HG03460 (cell line): ENCODE measurements around the gene PCDH18.
"Not testable (repeated sequence)": the region's sequence is repeated elsewhere in the genome, so short reads cannot be mapped to it uniquely, and the experiment has no call there.

Experiments
- ATAC-seq: cut with Tn5 transposase; IDR thresholded peaks from one replicate; pipeline ENCODE4 v1.9.1; 2021; ENCODE audit not compliant: unreplicated experiment

The PCDH18 gene

GRCh38 chr4:137531986-137532868 is at the start of gene PCDH18:
Gene PCDH18, minus strand, starts transcription at chr4:137532494. Its CDS starts 406 bp downstream, at chr4:137532088.
- ATAC-seq: no peak

DNA sequence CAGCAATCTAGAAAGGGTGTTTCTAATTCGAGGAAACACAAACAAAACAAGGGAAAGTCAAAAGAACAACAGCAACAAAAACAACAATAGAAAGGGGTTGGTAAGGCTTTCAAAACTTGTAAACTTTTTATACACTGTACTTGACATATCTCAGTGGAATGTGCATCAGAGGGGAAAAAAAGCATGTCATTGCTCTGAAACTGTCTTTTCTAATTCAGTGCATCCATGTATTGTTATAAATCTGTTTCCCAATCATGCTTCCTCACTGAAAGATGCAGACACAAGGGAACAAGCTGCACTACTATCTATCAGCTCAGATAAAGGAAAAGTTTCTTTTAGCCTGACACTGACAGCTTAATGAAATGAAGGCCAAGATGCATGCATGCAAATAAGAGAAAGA is 44.2 kb upstream of the PCDH18 start:
- no peak for ATAC-seq

DNA sequence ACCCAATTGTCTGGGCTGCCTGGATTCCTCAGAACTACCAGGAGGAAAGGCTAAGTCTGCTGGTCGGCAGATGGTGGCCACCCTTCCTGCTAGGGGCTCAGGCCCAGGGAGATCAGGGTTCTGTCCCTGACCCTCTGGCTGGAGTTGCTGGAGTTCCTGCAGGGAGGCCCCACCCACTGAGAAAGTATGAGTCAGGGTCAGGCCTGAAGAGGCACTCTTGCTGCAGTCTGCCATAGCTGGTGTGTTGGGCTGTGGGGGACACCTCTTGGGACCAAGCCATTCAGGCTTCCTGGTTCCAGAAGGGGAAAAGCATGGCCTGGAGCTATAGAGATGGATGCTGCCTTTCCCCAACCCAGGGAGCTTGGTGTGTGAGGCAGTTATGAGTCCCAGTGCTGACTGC is 40.4 kb upstream of the PCDH18 start:
- ATAC-seq: no peak

- ATAC-seq: no peak
Measured at GRCh38 chr4:137572163-137572562, 39.9 kb upstream of the PCDH18 start.

- no peak for ATAC-seq
Measured at GRCh38 chr4:137559801-137560200, 27.5 kb upstream of the PCDH18 start.

- no peak for ATAC-seq
Measured at GRCh38 chr4:137558951-137559350, 26.7 kb upstream of the PCDH18 start.

DNA sequence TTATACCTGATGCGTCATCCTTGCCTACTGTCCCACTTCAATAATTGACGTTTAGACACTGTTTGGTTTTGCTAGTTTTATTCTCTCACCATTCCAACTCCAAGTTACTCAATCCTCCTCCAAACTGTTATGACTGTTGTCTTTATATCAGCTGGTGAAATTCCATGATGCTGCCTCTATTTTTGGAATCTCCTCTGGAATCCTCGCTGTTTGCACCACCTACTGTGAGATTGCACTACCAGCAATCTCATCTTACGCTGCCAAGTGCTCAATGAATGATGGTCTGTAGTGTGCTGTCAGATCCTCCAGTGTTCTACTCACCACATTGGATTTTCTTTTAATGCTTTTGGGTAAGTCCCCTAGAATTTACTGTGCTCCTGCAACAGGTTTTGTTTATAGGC is 13.2 kb upstream of the PCDH18 start:
- ATAC-seq: no peak

DNA sequence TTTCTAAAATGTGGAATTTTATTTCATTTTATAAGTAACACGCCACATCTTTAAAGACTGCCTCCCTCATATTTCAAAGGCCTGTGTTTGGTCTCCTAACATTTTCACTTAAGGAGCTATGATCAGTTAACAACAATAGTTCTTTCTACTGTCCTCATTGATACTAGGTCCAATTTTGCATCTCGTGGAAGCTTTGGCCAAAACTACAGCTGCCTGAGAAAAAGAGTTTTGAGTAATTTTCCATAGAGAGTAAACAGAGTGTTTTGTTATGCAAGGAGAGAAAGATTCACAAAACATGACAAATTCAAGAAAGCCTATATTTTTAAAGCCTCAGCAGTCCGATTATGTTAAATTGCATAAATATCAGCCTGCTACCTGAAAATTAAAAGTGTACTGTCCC is 11.4 kb upstream of the PCDH18 start:
- no peak for ATAC-seq

DNA sequence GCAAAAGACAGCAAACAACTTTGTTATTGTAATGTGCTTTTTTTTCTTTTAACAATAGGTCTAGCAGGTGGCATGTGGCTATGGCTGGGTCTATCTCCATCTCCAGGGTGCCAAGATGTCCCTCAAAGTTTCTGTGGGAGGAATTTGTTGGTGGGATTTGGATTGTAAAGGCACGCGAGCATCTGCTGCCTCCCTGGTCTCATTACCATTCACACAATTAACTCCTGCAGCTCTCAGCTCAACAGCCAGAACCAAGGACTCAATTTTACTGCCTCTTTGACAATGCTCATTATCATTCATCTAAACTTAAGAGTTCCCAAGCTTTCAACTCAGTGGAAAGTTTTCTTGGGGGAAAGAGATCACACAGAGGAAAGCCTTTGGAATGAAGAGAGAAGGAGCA is 10.9 kb upstream of the PCDH18 start:
- ATAC-seq: no peak

DNA sequence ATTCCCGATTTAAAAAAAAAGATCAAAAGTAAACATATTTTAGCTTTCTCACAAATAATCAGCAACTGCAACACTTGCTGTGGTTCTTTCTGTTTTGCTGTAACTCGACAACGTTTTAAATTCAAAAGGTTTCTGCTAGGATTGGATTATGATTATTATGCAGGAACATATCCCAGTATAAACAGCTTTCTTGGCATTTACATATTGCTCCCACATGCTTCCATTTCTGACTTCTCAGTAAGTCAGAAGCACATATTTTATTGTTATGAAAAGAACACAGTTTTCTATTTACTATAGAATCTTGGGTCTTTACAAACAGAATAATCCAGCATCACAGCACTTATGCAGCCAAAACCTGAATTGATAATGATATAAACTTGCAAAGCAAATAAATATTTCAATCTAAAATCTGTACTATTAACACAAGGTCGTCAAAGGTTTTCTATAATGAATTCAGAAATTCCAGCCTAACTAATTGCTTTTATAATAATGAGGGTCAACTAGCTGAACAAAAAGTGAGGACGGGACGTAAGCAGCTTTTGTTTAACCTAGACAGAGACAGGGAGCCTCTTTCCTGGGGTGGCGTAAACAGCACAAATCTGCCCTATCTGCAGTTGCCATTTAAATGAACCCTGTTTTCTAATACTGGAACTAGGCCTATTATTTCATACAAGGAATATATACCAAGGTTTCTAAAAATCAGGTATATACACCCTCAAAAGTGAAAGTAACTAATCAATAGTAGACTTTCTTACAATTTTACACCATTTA is 9.8 kb upstream of the PCDH18 start:
- no peak for ATAC-seq

GRCh38 chr4:137541181-137541580 is 8.9 kb upstream of the PCDH18 start:
- no peak for ATAC-seq

- no peak for ATAC-seq
Measured at GRCh38 chr4:137540356-137540755, 8.1 kb upstream of the PCDH18 start.

GRCh38 chr4:137538526-137538925 is 6.2 kb upstream of the PCDH18 start:
- ATAC-seq: no peak

DNA sequence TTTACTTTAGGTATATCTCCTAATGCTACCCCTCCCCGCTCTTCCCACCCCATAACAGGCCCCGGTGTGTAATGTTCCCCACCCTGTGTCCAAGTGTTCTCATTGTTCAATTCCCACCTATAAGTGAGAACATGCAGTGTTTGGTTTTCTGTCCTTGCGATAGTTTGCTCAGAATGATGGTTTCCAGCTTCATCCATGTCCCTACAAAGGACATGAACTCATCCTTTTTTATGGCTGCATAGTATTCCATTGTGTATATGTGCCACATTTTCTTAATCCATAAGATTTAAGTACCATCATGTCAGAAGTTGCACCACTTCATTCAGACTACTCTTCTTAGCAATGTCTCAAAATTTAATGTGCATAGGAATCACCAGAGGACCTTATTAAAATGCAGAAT is 5.5 kb upstream of the PCDH18 start:
- ATAC-seq: not testable (repeated sequence)

GRCh38 chr4:137536789-137537561 is 4.7 kb upstream of the PCDH18 start:
- ATAC-seq: no peak

GRCh38 chr4:137535718-137536117 is 3.4 kb upstream of the PCDH18 start:
- no peak for ATAC-seq

DNA sequence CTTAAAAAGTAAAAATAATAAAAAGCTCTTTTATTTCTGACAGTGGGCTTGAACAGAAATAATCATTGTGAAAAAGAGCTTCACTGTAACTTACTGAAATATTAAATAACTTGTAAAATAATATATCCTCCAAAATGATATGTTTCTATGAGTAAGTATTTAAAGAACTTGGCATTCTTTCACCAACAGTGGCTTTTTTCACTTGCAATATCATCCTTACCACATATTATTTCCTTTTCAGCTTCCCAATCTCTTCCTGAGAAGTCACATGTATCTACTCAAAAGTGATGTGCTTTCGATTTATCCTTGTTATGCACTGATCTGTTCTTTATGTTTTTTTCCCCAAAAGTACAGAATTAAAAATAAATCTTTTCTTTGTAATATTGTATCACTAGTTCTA is 2.2 kb upstream of the PCDH18 start:
- no peak for ATAC-seq

DNA sequence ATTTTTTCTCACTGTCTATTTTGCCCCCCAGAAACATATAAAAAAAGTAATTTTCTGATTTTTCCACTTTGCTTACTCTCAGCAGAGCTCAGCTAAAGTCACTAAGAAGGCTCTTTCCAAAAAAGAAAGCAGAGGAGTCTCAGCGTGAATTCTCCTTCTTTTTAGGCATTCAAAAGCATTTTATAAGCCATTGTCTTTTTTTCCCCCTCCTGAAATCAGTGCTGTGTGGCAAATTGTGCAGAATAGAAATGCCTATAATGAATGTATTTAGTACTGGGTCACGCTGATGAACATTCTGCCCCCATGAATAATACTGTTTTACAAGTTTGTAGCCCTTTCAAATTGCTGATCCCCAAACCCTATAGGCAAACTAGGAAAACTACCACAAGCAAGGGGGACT is 1.6 kb upstream of the PCDH18 start:
- ATAC-seq: no peak

DNA sequence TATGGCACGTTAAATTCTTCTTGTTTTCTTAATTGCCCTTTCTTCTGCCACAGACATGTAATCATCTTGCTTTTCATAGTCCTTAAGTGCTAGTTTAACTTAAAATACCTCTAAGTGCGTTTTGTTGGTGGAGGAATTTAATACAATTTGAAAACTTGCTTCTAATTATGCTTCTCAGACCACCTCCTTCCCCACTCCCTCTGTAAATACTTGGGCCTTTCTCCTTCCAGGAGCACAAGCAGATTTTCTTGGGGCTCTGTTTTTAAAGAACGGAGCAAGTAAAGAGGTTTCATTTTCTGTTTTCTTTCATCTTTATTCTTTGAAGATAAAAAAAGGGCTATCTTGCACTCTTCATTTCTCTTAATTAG is 559 bp upstream of the PCDH18 start:
- ATAC-seq: no peak

DNA sequence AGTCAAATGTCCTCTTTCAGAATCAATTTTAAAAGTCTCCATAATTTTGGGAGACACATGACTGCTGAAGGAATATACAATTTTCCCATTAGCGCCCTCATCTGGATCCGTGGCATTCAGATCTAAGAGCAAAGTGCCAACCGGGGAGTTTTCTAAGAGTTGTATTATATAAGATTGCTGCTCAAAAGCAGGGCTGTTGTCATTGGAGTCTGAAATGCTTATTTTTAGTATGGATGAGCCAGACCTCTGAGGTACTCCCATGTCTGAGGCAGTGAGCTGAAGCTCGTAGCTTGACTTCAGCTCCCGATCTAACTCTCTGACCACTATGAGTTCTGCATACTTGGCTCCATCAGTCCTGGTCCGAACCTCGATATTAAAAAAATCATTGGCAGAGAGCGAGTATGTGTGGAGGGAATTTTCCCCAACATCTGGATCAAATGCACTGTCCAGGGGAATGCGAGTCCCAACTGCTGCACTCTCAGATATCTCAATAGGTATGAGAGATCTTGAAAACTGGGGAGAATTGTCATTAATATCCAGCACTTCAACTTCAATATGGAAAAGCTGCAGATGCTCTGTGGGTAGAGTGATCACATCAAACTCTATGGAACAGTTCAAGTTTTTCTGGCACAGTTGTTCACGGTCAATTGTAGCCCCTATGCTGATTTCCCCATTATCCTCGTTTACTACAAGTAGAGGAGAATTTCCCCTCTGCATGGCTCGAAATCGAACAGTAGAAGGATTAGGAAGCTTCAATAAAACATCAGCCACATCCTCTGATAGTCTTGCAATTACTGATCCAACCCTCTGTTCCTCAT is 917 bp downstream of the PCDH18 start:
- no peak for ATAC-seq

- no peak for ATAC-seq
Measured at GRCh38 chr4:137530176-137530575, 2.1 kb downstream of the PCDH18 start.
